RWPE2 (cell line): ENCODE results near the gene LATS2.

Source experiments
- ATAC-seq: fragments of 200-7000 bp; cut with Tn5 transposase; 3 replicates; pipeline ENCODE4 v1.9.1; 2021; ENCODE audit warnings: low read depth
- DNase-seq: peaks from one replicate; pipeline ENCODE4 v3.0.0-alpha.2; 2020; ENCODE audit warnings: low spot score
- H3K27ac ChIP-seq: fragments of 450-650 bp; 2 replicates; pipeline ENCODE4 v1.5.1; 2017; ENCODE audit warnings: mild to moderate bottlenecking; ENCODE audit not compliant: poor library complexity, severe bottlenecking
- H3K27me3 ChIP-seq: fragments of 250-450 bp; sonication (Bioruptor Pico); 2 replicates; pipeline ENCODE4 v1.5.1; 2021; ENCODE audit warnings: mild to moderate bottlenecking, moderate library complexity; ENCODE audit not compliant: insufficient read depth, poor library complexity, severe bottlenecking
- H3K36me3 ChIP-seq: fragments of 250-450 bp; sonication (Bioruptor Pico); 2 replicates; pipeline ENCODE4 v1.5.1; 2020; ENCODE audit warnings: low read depth, mild to moderate bottlenecking, moderate library complexity
- H3K4me1 ChIP-seq: fragments of 250-450 bp; sonication (Bioruptor Pico); 2 replicates; pipeline ENCODE4 v1.5.1; 2021; ENCODE audit warnings: mild to moderate bottlenecking, moderate library complexity; ENCODE audit not compliant: insufficient read depth, poor library complexity, severe bottlenecking
- H3K4me3 ChIP-seq: fragments of 250-450 bp; sonication (Bioruptor Pico); 2 replicates; pipeline ENCODE4 v1.5.1; 2021; ENCODE audit warnings: mild to moderate bottlenecking, moderate library complexity; ENCODE audit not compliant: severe bottlenecking
- H3K9me3 ChIP-seq: fragments of 250-450 bp; sonication (Bioruptor Pico); 2 replicates; pipeline ENCODE4 v1.5.1; 2021; ENCODE audit warnings: mild to moderate bottlenecking, moderate library complexity; ENCODE audit not compliant: severe bottlenecking
- TF ChIP-seq, protein P1 (sequence below): fragments of 450-650 bp; IDR thresholded peaks from one replicate; pipeline ENCODE4 v1.5.1; 2017; ENCODE audit warnings: mild to moderate bottlenecking, moderate library complexity; ENCODE audit not compliant: poor library complexity, severe bottlenecking

Gene LATS2

GRCh38 chr13:21015284-21015683 lies 46.1 kb downstream of the LATS2 start:
- Histone ChIP-seq H3K27ac (no peak overlapping the region), H3K4me1 (peaks cover 26% of the 10 kb centered on the region), H3K9me3 (no peaks in the 10 kb centered on the region), H3K4me3 (no peak overlapping the region), H3K27me3 (no peaks in the 10 kb centered on the region), H3K36me3 (no peaks in the 10 kb centered on the region)
- TF ChIP-seq, protein P1, sequence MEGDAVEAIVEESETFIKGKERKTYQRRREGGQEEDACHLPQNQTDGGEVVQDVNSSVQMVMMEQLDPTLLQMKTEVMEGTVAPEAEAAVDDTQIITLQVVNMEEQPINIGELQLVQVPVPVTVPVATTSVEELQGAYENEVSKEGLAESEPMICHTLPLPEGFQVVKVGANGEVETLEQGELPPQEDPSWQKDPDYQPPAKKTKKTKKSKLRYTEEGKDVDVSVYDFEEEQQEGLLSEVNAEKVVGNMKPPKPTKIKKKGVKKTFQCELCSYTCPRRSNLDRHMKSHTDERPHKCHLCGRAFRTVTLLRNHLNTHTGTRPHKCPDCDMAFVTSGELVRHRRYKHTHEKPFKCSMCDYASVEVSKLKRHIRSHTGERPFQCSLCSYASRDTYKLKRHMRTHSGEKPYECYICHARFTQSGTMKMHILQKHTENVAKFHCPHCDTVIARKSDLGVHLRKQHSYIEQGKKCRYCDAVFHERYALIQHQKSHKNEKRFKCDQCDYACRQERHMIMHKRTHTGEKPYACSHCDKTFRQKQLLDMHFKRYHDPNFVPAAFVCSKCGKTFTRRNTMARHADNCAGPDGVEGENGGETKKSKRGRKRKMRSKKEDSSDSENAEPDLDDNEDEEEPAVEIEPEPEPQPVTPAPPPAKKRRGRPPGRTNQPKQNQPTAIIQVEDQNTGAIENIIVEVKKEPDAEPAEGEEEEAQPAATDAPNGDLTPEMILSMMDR, result no peak
- DNase-seq (no peak), ATAC-seq (no peak)

- TF ChIP-seq, protein P1, result no peak
- no peaks in the 10 kb centered on the region for H3K27me3 ChIP-seq
- ATAC-seq, result no peak
- peaks cover 26% of the 10 kb centered on the region for H3K4me1 ChIP-seq
- H3K27ac ChIP-seq, result no peak overlapping the region
- H3K9me3 ChIP-seq, result no peaks in the 10 kb centered on the region
- H3K4me3 ChIP-seq, result no peak overlapping the region
- no peak for DNase-seq
- no peaks in the 10 kb centered on the region for H3K36me3 ChIP-seq
Measured at GRCh38 chr13:21014502-21015170, 46.8 kb downstream of the LATS2 start.

DNA sequence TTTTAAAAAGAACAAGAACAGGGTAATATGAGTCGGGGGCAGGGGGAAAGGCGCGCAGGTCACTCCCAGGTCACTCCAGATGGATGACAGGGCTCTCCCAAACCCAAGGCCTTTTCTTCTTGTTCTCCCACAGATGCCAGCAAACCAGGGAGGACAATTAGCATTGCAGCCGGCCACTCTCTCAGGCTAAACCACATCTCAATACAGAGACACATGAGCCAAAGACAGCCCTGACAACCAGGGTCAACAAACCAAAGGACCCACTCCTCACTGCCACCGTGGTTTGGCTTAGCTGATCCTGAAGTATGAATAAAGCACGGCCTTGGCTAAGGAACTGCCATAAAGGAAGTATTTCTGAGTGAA lies 47.3 kb downstream of the LATS2 start:
- ATAC-seq (no peak), DNase-seq (no peak)
- Histone ChIP-seq H3K27me3 (no peaks in the 10 kb centered on the region), H3K9me3 (no peaks in the 10 kb centered on the region), H3K4me1 (peaks cover 26% of the 10 kb centered on the region), H3K4me3 (no peak overlapping the region), H3K36me3 (no peaks in the 10 kb centered on the region), H3K27ac (no peak overlapping the region)
- TF ChIP-seq, protein P1, result no peak

- H3K27ac ChIP-seq, result no peak overlapping the region
- TF ChIP-seq, protein P1, result no peak
- no peak for ATAC-seq
Measured at GRCh38 chr13:21013682-21014038, 47.7 kb downstream of the LATS2 start.

GRCh38 chr13:21012841-21013681 lies 48.3 kb downstream of the LATS2 start:
- Histone ChIP-seq H3K27ac (no peak overlapping the region), H3K36me3 (no peaks in the 10 kb centered on the region), H3K4me1 (peaks cover 26% of the 10 kb centered on the region), H3K4me3 (no peak overlapping the region), H3K9me3 (no peaks in the 10 kb centered on the region), H3K27me3 (no peaks in the 10 kb centered on the region)
- ATAC-seq (no peak), DNase-seq (no peak)
- TF ChIP-seq, protein P1, result no peak

More at GRCh38 chr13:21013682-21014038, 47.7 kb downstream of the LATS2 start:
- no peak for DNase-seq
- Histone ChIP-seq H3K9me3 (no peaks in the 10 kb centered on the region), H3K36me3 (no peaks in the 10 kb centered on the region), H3K4me1 (peaks cover 26% of the 10 kb centered on the region), H3K4me3 (no peak overlapping the region), H3K27me3 (no peaks in the 10 kb centered on the region)
